ENCODE results near the gene SPDYA.

SPDYA gene

DNA sequence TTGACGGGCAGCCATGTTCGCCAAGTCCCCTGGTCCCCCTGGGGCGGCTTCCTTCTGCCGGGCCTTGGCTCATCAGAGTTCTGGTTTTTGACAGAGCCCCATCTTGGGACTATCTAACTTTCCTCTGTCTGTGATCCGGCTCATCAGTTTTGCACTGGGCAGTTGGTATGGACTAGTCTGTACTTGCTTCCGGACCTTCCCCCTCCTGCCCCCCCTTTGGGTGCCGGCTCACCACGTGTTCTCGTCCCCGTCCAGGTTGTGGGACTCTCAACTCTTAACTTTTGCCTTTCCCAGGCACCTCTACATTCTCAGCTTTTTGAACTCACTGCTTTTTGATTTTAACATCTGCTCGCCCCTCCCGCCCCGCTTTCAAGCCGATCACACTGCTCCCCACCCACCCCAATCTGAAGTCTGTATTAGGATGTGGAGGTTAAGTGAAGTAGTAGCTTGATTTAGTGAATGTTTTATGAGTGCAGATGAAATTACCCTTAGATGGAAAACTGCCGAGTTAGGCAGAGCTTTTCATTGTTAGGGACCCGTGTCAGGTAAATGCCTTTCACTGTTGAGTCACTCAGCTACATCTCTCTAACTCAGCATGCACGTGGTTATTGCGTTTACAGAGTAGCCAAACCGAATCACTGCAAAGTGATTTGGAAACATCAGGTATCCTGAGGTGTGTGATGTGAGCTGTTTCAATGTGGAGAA, 84.7 kb downstream of the SPDYA start:
- no peak for DNase-seq (ENCODE audit: low read depth)
- in situ Hi-C loops (cut with HindIII; ENCODE audit: low sequenced_read_pairs) = no loop called here
- no peak for TF ChIP-seq CTCF (IDR thresholded peaks at IDR 0.05; ENCODE audit: low read depth, low read length, missing control alignments)
- H3K4me3 ChIP-seq (ENCODE audit: low read depth, low read length) = peak overlapping the region; percentile 87

GRCh38 chr2:28896906-28897305, 86.3 kb downstream of the SPDYA start:
- no peak for DNase-seq (ENCODE audit: low read depth)
- in situ Hi-C loops (cut with HindIII; ENCODE audit: low sequenced_read_pairs) = no loop called here
- no peak for TF ChIP-seq CTCF (IDR thresholded peaks at IDR 0.05; ENCODE audit: low read depth, low read length, missing control alignments)
- no peak overlapping the region for H3K4me3 ChIP-seq (ENCODE audit: low read depth, low read length)

GRCh38 chr2:28898048-28898447, 87.4 kb downstream of the SPDYA start:
- H3K4me3 ChIP-seq (ENCODE audit: low read depth, low read length) = no peak overlapping the region
- DNase-seq (ENCODE audit: low read depth) = no peak
- in situ Hi-C loops (cut with HindIII; ENCODE audit: low sequenced_read_pairs) = no loop called here
- no peak for TF ChIP-seq CTCF (IDR thresholded peaks at IDR 0.05; ENCODE audit: low read depth, low read length, missing control alignments)
